Chondrocyte (in vitro differentiated cells): ENCODE data around the gene CORO2A. TPM values are rescaled to one million over a fixed set of nuclear protein-coding genes. Genes with fewer than 3 reads are reported as not detected.
"Not testable (repeated sequence)": the region's sequence is repeated elsewhere in the genome, so short reads cannot be mapped to it uniquely, and the experiment has no call there.

ENCODE experiments used
- DNase-seq: peaks from one replicate; pipeline ENCODE4 v3.0.0; 2021; ENCODE audit warnings: mixed read lengths, low spot score
- H3K27ac Mint-ChIP-seq: one replicate; pipeline ENCODE4 v1.8.0; 2021; ENCODE audit warnings: mild to moderate bottlenecking, moderate library complexity, mixed read lengths; ENCODE audit not compliant: unreplicated experiment
- H3K27me3 Mint-ChIP-seq: 2 replicates; pipeline ENCODE4 v1.8.0; 2021; ENCODE audit warnings: low read depth, mixed read lengths
- H3K36me3 Mint-ChIP-seq: 2 replicates; pipeline ENCODE4 v1.8.0; 2021; ENCODE audit warnings: low read depth, mixed read lengths
- H3K4me1 Mint-ChIP-seq: 2 replicates; pipeline ENCODE4 v1.8.0; 2021; ENCODE audit warnings: low read depth, mild to moderate bottlenecking, mixed read lengths
- H3K4me3 Mint-ChIP-seq: one replicate; pipeline ENCODE4 v1.8.0; 2021; ENCODE audit warnings: mild to moderate bottlenecking, moderate library complexity, mixed read lengths; ENCODE audit not compliant: unreplicated experiment
- H3K9me3 Mint-ChIP-seq: 2 replicates; pipeline ENCODE4 v1.8.0; 2021; ENCODE audit warnings: low read depth, mixed read lengths
- CTCF ChIP-seq: fragments of 200-600 bp; sonication (generic); IDR thresholded peaks from 2 replicates; pipeline ENCODE4 v1.5.0; 2021; ENCODE audit warnings: antibody characterized with exemption, mild to moderate bottlenecking, moderate library complexity
- total RNA-seq: library from RNA; stranded (reverse); gene quantifications from 3 replicates; pipeline ENCODE4 v1.2.1, GENCODE V29; 2021

CORO2A gene
- total RNA-seq, 1 donor from 2014 or later: 10.2 TPM

GRCh38 chr9:98124637-98125426 is 67.6 kb downstream of the CORO2A start:
- no peak for TF ChIP-seq CTCF
- no peaks in the 10 kb centered on the region for H3K9me3 Mint-ChIP-seq

GRCh38 chr9:98124091-98124490 is 68.3 kb downstream of the CORO2A start:
- not testable (repeated sequence) for H3K36me3 Mint-ChIP-seq, H3K27ac Mint-ChIP-seq, H3K4me1 Mint-ChIP-seq, H3K9me3 Mint-ChIP-seq, H3K27me3 Mint-ChIP-seq, H3K4me3 Mint-ChIP-seq
- peak; percentile 54 for DNase-seq

More at GRCh38 chr9:98124637-98125426, 67.6 kb downstream of the CORO2A start:
- no peaks in the 10 kb centered on the region for H3K27me3 Mint-ChIP-seq
- H3K36me3 Mint-ChIP-seq: peaks cover 5% of the 10 kb centered on the region
- no peaks in the 10 kb centered on the region for H3K4me1 Mint-ChIP-seq
- peak; percentile 53 for DNase-seq
- H3K4me3 Mint-ChIP-seq: no peak overlapping the region
- H3K27ac Mint-ChIP-seq: no peak overlapping the region

DNA sequence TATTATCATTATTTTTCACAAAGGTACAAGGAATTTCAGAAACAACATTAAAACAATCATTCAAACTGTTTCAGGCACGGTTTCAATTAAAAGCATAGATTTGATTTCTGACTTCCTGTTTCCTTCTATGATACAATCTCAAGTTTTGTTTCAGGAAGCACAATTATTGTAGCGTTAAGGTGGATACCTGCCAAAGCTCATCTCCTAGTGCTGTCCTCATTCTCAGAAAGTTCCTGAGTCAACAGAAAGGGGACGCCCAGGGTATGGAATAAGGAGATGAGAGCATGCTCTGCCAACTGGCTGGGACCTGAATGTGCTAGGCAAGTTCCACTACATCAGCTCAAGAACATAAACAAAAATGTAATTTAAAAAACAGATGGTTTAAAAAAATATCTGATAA is 71.4 kb downstream of the CORO2A start:
- DNase-seq: no peak
- H3K27ac Mint-ChIP-seq: no peak overlapping the region
- TF ChIP-seq CTCF: no peak
- H3K27me3 Mint-ChIP-seq: no peaks in the 10 kb centered on the region
- H3K9me3 Mint-ChIP-seq: no peaks in the 10 kb centered on the region
- no peaks in the 10 kb centered on the region for H3K36me3 Mint-ChIP-seq
- H3K4me3 Mint-ChIP-seq: no peak overlapping the region
- peaks cover 6% of the 10 kb centered on the region for H3K4me1 Mint-ChIP-seq

- Mint-ChIP-seq H3K27me3 (no peaks in the 10 kb centered on the region), H3K27ac (no peak overlapping the region), H3K4me3 (no peak overlapping the region), H3K9me3 (no peaks in the 10 kb centered on the region), H3K36me3 (no peaks in the 10 kb centered on the region), H3K4me1 (peaks cover 6% of the 10 kb centered on the region)
- peak; percentile 17 for DNase-seq
- no peak for TF ChIP-seq CTCF
These were observed 72.0 kb downstream of the CORO2A start for GRCh38 chr9:98120476-98120875.

GRCh38 chr9:98118640-98119601 is 73.5 kb downstream of the CORO2A start, which contains the start of gene TRIM14:
TRIM14 (minus strand) TSS chr9:98119222; CDS start chr9:98119188, 34 bp downstream.
- peak; percentile 78 for DNase-seq
- Mint-ChIP-seq H3K9me3 (no peaks in the 10 kb centered on the region), H3K4me3 (peak within 1 kb of the TSS; percentile 71), H3K27me3 (no peaks in the 10 kb centered on the region), H3K27ac (no peak within 1 kb of the TSS), H3K36me3 (no peaks in the 10 kb centered on the region), H3K4me1 (peaks cover 6% of the 10 kb centered on the region)
- peak; percentile 54 for TF ChIP-seq CTCF
